Suppressor macrophage treated with lipopolysaccharide for 4 hours (primary cell): ENCODE results near the gene ZNF609.
A peak's percentile ranks its signal among the peaks of the same experiment; 100 is the strongest.
"Not testable (repeated sequence)": the region's sequence is repeated elsewhere in the genome, so short reads cannot be mapped to it uniquely, and the experiment has no call there.

Experiments used
- DNase-seq: peaks from one replicate; pipeline ENCODE4 v3.0.0-alpha.2; 2020

ZNF609 gene

GRCh38 chr15:64459066-64459781 lies 1.2 kb upstream of the ZNF609 start:
- DNase-seq = no peak

DNA sequence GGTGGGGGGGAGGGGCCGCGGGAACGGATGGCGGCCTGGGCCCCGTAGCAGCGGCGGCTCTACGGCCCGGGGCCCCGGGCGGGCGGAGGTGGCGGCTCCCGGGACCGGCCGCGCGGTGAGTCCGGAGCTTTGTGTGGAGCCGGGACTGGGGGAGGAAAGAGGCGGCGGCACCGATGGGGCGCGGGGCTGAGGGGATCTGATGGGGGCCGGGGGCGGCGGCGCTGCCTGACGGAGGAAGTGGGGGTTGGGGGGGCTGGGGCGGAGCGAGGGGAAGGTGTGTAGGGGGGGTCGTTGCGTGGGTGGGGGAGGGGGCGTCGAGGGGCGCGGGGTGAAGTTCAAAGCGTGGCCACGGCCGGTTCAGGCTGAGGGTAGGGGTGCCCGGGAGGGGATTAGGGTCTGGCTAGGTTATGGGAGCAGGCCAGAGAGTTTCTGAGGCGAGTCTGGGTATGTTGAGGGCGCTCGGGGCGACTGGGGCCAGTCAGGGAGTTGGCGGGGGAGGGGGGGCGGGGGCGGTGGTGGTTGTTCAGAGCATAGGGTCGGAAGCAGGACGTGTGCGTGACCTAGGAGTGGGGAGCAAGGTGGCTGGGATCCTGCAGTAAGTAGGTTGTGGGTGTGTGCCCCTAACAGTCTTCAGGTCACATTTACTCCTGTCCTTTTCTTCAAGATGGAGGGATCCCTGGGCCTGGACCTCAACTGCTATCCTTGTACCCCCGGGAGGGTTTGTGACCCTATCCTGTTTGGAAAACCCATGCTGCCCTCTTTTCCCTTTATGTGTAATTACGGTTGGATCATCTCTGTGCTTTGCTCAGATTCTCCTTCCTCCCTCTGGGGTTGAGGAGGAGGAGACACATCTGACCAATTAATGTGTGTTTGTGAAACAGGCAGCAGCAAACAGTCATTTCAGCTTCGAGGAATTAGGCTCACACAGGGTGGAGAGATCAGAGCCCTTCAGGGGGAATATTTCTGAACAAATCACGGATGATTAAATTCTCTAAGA lies 644 bp downstream of the ZNF609 start:
- peak; percentile 77 for DNase-seq

GRCh38 chr15:64461721-64462162 lies 1.4 kb downstream of the ZNF609 start:
- DNase-seq = no peak

DNA sequence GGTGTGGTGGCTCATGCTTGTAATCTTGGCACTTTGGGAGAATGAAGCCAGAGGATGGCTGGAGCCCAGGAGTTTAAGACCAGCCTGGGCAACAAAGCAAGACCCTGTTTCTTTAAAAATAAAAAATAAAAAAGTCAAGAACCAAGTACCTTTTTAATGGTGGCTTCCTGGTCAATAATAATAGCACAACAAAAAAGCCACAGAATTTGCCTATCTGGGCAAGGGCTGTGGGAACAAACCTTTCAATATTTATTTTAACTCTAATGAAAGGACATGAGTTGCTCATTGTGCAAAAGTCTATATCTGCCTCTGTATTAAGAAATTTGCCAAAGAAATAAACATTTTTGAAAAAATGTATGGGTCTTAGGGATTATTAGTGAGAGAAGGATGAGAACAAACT lies 2.1 kb downstream of the ZNF609 start:
- DNase-seq = no peak

- DNase-seq = no peak
These were observed 4.1 kb downstream of the ZNF609 start for GRCh38 chr15:64464276-64465005.

DNA sequence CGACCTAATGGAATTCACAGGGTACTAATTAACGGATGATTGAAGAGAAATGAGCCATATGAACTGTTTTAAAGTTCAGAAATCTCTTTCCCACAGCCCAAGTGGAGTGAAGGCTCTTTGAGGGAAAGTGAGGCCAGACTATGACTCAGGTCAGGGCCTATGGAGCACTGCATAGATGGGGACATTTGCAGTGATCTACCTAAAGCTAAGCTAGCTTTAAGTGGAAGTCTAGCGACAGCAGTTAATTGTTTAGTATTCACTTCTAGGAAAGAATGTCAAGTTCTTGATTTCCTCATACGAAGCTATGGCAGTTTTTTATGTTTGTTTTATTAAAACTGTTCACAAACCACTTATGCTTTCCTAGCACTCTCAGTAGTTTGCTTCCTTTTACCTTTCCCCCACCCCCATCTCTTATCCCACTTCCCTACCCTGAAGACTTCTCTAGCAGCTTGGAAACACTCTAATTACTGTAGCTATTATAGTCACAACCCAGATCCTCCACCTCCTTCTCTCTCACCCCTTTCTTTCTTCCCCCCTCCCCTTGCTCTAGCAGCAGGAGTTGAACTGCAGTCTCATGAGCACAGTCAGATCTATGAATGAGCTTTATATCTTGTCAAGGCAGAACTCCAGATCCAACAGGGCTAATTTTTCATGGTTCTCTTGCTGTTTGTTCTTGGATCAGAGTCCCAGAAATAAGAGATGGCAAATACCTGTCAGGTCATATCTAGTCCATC lies 6.2 kb downstream of the ZNF609 start:
- no peak for DNase-seq

GRCh38 chr15:64472161-64472560 lies 11.8 kb downstream of the ZNF609 start:
- no peak for DNase-seq

GRCh38 chr15:64474846-64475245 lies 14.5 kb downstream of the ZNF609 start:
- DNase-seq = no peak

GRCh38 chr15:64476550-64476949 lies 16.2 kb downstream of the ZNF609 start:
- no peak for DNase-seq

DNA sequence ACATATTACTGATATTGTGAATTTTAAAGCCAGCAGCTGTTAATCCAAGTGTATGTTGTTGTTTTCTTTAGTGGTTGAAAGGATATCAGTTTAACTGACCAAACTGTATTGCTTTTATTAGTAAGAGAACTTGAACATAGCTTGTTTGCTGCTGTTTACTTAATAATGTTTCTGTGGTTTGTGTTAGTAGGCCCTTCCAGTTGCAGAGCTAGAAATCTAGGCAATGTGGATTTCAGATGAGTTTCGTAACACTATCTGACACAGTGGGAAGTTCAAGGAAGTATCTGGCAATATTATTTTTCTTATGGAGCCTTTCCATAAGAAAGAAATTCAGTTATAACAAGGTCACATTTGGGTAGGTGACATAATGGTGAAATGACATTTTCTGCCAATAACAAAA lies 18.5 kb downstream of the ZNF609 start:
- no peak for DNase-seq

DNA sequence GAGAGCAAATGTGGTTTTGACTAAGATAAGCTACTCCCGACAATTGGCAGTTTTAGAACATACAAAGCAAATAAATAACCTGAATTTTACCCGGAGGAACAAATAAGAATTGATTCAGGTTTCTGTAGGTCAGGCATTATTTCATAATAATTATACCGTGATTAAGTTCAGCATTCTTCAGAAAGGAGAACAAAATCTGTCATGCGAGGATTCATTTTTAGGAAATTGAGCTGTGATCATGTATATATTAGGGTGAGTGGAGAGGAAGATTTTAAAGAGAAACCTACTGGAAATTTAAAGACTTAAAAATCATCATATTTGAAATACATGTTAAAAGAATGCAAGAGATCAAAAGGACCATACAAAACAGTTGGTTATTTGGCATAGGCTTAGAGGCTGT lies 20.5 kb downstream of the ZNF609 start:
- peak; percentile 31 for DNase-seq

GRCh38 chr15:64483749-64484148 lies 23.4 kb downstream of the ZNF609 start:
- no peak for DNase-seq

DNA sequence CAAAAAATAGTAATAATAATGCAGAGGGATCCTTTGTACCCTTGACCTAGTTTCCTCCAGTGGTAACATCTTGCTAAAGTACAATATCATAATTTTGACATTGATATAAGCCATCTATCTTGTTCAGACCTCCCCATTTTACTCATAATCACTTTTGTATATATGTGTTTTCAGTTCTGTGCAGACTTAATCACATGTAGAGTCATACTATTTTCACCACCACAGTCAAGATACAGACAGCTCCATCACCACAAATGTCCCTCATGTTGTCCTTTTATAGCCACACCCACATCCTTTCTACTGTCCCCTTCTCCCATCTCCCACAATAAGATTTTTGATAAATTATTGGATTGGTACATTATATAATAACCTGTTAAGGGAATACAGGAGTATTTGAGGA lies 25.4 kb downstream of the ZNF609 start:
- DNase-seq = no peak

DNA sequence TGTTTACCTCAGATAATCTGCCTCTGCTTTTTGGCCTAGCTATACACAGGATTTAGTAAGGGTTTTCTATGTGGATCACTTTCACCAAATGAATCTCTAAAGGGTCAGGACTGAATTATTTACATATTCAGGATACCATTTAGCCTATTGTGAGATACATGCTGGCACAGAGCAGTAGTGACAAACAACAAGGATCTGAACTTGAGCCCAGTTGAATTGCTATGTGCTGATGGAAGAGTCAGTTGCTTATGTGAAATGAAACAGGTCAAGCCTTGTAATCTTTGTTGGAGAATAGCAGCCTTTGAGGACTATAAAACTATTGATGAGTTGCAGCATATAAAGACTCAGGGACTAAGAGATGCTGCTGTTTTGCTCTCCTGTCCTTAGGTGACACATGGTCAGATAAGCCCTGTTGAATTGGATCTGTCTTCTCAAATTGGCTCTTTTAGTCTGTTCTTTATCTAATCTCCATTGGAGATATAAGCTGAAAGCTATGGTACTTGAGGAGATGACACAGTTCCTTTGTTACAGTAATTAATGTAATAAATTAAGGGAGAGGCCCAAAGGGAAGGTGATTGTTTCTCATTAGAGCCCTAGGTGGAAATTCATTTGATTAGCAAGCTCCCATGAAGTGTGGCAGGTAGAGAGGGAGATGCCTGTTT lies 30.4 kb downstream of the ZNF609 start:
- no peak for DNase-seq

DNA sequence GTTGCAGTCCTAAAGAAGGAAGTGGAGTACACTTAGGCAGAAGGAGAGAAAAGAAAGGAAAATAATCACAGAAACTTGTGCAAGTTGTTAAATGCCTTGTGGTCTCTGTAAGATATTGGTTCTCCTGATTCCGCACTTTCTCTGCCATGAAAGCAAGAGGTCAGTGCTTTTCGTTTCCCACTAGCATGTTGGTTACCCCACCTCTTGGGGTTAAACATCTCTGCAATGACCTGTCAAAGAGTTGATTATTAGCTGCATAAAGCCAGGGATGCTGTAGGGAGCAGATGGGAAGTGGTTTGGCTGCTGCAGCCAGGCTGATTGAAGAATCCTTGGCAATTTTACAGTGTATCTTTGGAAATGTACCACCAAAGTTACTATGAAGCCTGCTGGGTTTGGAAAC lies 33.3 kb downstream of the ZNF609 start:
- no peak for DNase-seq

- not testable (repeated sequence) for DNase-seq
These were observed 35.6 kb downstream of the ZNF609 start for GRCh38 chr15:64495968-64496367.

DNA sequence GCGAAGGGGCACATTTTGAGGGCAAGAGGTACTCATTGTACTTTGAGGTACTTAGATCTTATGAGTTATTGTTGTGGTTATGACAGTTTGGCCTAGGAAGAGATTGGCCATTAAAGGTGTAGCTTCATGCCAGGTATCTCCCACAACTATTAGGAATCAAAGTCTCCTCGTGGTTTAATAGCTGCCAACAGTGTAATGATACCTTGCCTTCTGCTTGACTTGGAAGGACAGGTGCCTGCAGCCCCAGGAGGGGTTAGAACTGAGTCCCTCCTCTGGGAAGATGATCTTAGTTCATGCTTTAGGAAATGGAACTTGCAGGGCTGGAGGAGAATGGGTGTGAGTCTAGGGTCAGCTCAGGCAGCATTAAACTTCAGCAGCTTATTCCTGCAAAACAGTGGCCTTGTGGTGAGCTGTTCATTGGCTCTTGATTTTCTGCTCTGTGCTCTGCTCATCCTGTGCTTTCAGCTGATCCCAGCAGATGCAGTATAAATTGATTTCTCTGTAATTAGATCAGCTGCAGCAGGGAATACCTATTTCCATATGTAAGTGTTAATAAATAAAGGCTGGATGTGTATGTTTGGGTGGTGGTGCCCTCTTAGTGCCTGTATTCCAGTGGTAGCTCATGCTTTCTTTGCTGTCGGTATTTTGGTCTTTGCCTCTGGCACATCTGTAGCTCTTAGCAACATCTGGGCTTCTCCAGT lies 40.5 kb downstream of the ZNF609 start:
- no peak for DNase-seq

DNA sequence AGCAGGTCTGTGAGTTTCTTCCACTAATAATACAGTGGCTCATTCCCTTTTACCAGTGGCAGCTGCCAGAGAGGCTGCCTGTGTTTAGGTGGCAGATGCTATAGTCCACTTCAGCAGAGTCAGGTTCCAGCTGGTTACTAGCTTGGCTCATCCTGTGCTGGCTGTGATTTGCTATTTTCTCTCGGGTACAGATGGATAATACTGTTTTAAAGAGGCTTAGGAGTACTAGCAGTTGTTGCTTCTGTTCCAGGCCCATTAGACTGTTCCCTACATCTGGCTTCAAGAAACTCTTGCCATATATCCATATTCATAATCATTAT lies 41.0 kb downstream of the ZNF609 start:
- no peak for DNase-seq

GRCh38 chr15:64502151-64502550 lies 41.8 kb downstream of the ZNF609 start:
- no peak for DNase-seq

GRCh38 chr15:64502551-64502950 lies 42.2 kb downstream of the ZNF609 start:
- peak; percentile 55 for DNase-seq

DNA sequence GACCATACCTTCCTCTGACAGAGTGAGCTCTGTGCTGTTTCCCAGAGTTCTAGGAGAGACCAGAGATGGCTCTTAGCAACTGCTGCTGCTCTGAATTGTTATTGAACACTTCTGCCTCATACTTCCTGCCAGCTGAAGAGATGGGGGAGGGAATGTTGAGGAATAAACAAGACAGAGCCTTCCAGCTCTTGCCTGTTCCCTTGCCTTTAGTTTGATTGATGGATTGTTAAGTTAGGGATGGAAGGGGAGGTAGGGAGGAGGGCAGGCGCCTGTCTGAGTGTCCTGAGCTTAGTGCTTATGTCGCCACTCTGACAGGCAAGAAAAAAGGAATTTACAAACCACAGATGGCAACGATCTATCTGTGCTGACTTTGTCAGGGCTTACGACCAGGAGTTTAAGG lies 42.8 kb downstream of the ZNF609 start:
- no peak for DNase-seq

- no peak for DNase-seq
These were observed 43.3 kb downstream of the ZNF609 start for GRCh38 chr15:64503640-64504039.
